ENCODE data around the gene NLN. TPM values are rescaled to one million over a fixed set of nuclear protein-coding genes. Genes with fewer than 3 reads are reported as not detected.

The NLN gene
- total RNA-seq, 1 donor from 2014 or later = 40.3 TPM

DNA sequence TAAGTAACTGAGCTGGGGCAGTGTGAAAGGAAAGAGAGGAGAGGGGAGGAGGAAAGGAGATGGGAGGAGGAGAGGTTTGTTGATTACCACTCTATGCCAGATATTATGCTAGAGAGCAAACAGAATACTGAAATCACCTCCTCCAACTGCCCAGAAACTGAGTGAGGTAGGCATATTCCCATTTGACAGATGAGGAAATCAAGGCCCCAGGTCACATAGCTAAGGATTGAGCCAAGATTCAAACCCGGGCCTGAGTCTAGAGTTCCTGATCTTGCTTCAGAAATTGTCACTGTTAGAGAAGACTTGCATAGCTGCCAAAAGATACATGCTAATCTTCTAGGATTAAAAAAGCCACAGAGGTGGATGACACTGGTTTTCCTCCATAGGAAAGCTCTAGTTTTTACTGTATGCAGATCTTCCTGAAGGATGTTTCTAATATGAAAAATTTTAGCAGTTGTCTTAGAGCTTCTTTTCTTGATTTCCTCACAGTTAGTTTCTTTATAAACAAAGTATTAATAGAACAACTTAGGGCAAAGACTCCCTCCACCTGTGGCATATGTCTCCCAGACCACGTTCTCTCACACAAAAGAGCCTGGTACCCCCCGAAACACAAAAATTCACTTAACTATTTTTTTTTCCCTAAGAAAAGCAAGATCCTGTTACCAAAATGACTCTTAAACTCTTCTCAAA is 97.4 kb downstream of the NLN start:
- no peaks in the 10 kb centered on the region for H3K9me3 Mint-ChIP-seq (ENCODE audit: unreplicated experiment)
- no peak for DNase-seq (ENCODE audit: extremely low spot score, unreplicated experiment)
- TF ChIP-seq, protein P1, sequence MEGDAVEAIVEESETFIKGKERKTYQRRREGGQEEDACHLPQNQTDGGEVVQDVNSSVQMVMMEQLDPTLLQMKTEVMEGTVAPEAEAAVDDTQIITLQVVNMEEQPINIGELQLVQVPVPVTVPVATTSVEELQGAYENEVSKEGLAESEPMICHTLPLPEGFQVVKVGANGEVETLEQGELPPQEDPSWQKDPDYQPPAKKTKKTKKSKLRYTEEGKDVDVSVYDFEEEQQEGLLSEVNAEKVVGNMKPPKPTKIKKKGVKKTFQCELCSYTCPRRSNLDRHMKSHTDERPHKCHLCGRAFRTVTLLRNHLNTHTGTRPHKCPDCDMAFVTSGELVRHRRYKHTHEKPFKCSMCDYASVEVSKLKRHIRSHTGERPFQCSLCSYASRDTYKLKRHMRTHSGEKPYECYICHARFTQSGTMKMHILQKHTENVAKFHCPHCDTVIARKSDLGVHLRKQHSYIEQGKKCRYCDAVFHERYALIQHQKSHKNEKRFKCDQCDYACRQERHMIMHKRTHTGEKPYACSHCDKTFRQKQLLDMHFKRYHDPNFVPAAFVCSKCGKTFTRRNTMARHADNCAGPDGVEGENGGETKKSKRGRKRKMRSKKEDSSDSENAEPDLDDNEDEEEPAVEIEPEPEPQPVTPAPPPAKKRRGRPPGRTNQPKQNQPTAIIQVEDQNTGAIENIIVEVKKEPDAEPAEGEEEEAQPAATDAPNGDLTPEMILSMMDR (IDR thresholded peaks at IDR 0.05) = no peak
- peak overlapping the region; percentile 28 for H3K4me3 Mint-ChIP-seq (ENCODE audit: unreplicated experiment)
- H3K27ac Mint-ChIP-seq (ENCODE audit: unreplicated experiment) = peak overlapping the region; percentile 74
- no peaks in the 10 kb centered on the region for H3K27me3 Mint-ChIP-seq (ENCODE audit: unreplicated experiment)
- H3K36me3 Mint-ChIP-seq (ENCODE audit: unreplicated experiment) = peaks cover 42% of the 10 kb centered on the region
- peaks cover 11% of the 10 kb centered on the region for H3K4me1 Mint-ChIP-seq (ENCODE audit: unreplicated experiment)

DNA sequence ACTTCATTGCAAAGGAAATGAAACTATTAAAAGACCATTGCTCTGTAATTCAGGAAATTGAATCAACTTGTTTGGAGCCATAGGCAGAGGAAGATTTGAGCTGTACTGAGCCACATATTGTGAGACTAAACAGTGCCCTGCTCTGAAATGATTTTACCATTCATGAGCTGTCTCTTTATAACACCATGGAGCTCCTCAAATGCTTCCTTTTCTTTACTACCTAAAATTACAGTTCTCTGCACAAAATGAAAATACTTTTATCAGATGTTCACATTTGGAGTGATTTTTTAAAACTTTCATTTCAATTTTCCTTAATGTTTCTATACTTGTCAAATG is 97.9 kb downstream of the NLN start:
- peak overlapping the region; percentile 74 for H3K27ac Mint-ChIP-seq (ENCODE audit: unreplicated experiment)
- peaks cover 40% of the 10 kb centered on the region for H3K36me3 Mint-ChIP-seq (ENCODE audit: unreplicated experiment)
- H3K4me1 Mint-ChIP-seq (ENCODE audit: unreplicated experiment) = peaks cover 11% of the 10 kb centered on the region
- TF ChIP-seq, protein P1 (IDR thresholded peaks at IDR 0.05) = no peak
- DNase-seq (ENCODE audit: extremely low spot score, unreplicated experiment) = no peak
- H3K27me3 Mint-ChIP-seq (ENCODE audit: unreplicated experiment) = no peaks in the 10 kb centered on the region
- peak overlapping the region; percentile 28 for H3K4me3 Mint-ChIP-seq (ENCODE audit: unreplicated experiment)
- no peaks in the 10 kb centered on the region for H3K9me3 Mint-ChIP-seq (ENCODE audit: unreplicated experiment)

DNA sequence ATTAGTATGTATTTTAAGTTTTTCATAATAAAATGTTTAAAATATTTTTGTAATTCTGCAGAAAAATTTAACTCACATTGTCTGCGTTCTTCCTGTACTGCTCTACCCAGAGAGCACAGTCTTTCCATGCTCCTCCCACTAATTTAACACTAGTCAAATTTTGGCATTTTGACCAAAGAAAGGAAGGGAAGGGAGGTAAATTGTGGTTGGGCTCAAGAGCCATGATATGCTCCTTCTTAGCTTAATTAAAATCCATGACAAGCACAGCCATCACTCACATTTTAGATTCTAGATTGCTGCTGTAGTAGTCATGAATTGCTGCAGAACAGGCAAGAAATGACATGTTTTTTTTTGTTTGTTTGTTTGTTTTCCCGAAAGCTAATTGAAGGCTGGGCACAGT is 98.4 kb downstream of the NLN start:
- Mint-ChIP-seq H3K4me1 (ENCODE audit: unreplicated experiment) (peaks cover 11% of the 10 kb centered on the region), H3K9me3 (ENCODE audit: unreplicated experiment) (no peaks in the 10 kb centered on the region), H3K4me3 (ENCODE audit: unreplicated experiment) (no peak overlapping the region), H3K27me3 (ENCODE audit: unreplicated experiment) (no peaks in the 10 kb centered on the region), H3K27ac (ENCODE audit: unreplicated experiment) (no peak overlapping the region), H3K36me3 (ENCODE audit: unreplicated experiment) (peaks cover 36% of the 10 kb centered on the region)
- TF ChIP-seq, protein P1 (IDR thresholded peaks at IDR 0.05) = no peak
- DNase-seq (ENCODE audit: extremely low spot score, unreplicated experiment) = no peak

DNA sequence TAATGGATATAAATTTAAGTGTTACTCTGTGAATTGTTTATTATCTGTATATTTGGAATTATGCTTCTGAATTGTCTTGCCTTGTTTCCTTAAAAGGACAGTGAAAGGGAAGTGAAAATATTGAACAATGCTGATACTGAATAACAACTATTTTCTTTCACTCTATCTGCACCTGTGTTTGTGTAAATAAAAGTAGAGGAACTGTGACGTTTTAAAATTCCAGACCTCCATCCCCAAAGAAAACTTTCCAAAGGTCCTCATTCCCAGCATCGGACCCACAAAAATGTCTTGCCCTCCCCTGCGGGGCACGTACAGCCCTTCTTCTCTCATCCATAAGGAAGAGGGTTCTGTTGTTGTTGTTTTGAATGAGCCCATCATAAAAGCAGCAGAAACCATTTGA is 100.0 kb downstream of the NLN start:
- H3K4me1 Mint-ChIP-seq (ENCODE audit: unreplicated experiment) = peaks cover 11% of the 10 kb centered on the region
- no peak overlapping the region for H3K27ac Mint-ChIP-seq (ENCODE audit: unreplicated experiment)
- DNase-seq (ENCODE audit: extremely low spot score, unreplicated experiment) = no peak
- TF ChIP-seq, protein P1 (IDR thresholded peaks at IDR 0.05) = no peak
- H3K27me3 Mint-ChIP-seq (ENCODE audit: unreplicated experiment) = no peaks in the 10 kb centered on the region
- H3K36me3 Mint-ChIP-seq (ENCODE audit: unreplicated experiment) = peaks cover 29% of the 10 kb centered on the region
- no peak overlapping the region for H3K4me3 Mint-ChIP-seq (ENCODE audit: unreplicated experiment)
- no peaks in the 10 kb centered on the region for H3K9me3 Mint-ChIP-seq (ENCODE audit: unreplicated experiment)

DNA sequence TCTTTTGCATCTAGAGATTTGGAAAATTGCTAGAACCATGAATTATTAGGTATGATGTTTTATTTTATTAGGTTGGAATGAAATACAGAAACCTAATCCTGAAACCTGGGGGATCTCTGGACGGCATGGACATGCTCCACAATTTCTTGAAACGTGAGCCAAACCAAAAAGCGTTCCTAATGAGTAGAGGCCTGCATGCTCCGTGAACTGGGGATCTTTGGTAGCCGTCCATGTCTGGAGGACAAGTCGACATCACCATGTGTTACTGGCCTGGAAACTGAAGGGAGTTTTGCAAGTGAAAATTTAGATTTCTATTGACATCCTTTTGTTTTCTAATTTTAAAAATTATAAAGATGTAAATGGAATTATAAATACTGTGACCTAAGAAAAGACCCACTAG is 100.7 kb downstream of the NLN start:
- Mint-ChIP-seq H3K9me3 (ENCODE audit: unreplicated experiment) (no peaks in the 10 kb centered on the region), H3K27ac (ENCODE audit: unreplicated experiment) (no peak overlapping the region), H3K4me1 (ENCODE audit: unreplicated experiment) (peaks cover 18% of the 10 kb centered on the region), H3K4me3 (ENCODE audit: unreplicated experiment) (no peak overlapping the region), H3K27me3 (ENCODE audit: unreplicated experiment) (no peaks in the 10 kb centered on the region), H3K36me3 (ENCODE audit: unreplicated experiment) (peaks cover 29% of the 10 kb centered on the region)
- DNase-seq (ENCODE audit: extremely low spot score, unreplicated experiment) = no peak
- TF ChIP-seq, protein P1 (IDR thresholded peaks at IDR 0.05) = no peak
